A549 (cell line): ENCODE measurements around the gene DRD2. TPM values are rescaled to one million over a fixed set of nuclear protein-coding genes. Genes with fewer than 3 reads are reported as not detected.

ENCODE experiments used
- ATAC-seq, 2 experiments: fragments of 200-7000 bp in 1 of 2; fragments of >200 bp in 1 of 2; cut with Nextera tagmentation in 1 of 2; cut with Tn5 transposase in 1 of 2; 3 replicates each; pipeline versions ENCODE4 v1.8.0 to v1.9.1; 2018 to 2020; ENCODE audit warnings: mild to moderate bottlenecking in 1 of 2, moderate library complexity in 1 of 2
- CTCF ChIA-PET: fragments of 300-600 bp; sonication (Branson Sonifier 250); formaldehyde crosslinking; extraction: SDS; loops from one replicate; lab custom pipeline; 2021; ENCODE audit warnings: antibody characterized with exemption, inconsistent platforms; lab: Yijun Ruan, JAX
- POLR2A ChIA-PET: fragments of 350-600 bp; formaldehyde crosslinking; extraction: SDS; loops from one replicate; lab custom pipeline; 2021; ENCODE audit warnings: antibody characterized with exemption, inconsistent platforms; lab: Yijun Ruan, JAX
- DNase-seq, 2 experiments: peaks; one replicate each; pipeline versions ENCODE4 v3.0.0 to v3.0.0-alpha.2; 2011 to 2016; ENCODE audit warnings: low read depth in 1 of 2, low spot score in 1 of 2
- FAIRE-seq: peaks from 2 replicates; lab custom pipeline; 2011; peaks lifted over from hg19 to GRCh38; lab: Jason Lieb, UNC
- H3K27ac ChIP-seq, 2 experiments: fragments of >200 bp; sonication (Bioruptor Twin); formaldehyde crosslinking; 3 replicates each; pipeline ENCODE4 v1.5.1; 2016 to 2017
- H3K4me1 ChIP-seq: fragments of >200 bp; sonication (Bioruptor Twin); formaldehyde crosslinking; 3 replicates; pipeline ENCODE4 v1.6.1; 2016
- H3K4me2 ChIP-seq: fragments of >200 bp; sonication (Bioruptor Twin); formaldehyde crosslinking; 3 replicates; pipeline ENCODE4 v1.6.1; 2016
- H3K4me3 ChIP-seq: fragments of >200 bp; sonication (Bioruptor Twin); formaldehyde crosslinking; 3 replicates; pipeline ENCODE4 v1.5.1; 2016
- H3K9me3 ChIP-seq: fragments of >200 bp; sonication (Bioruptor Twin); formaldehyde crosslinking; 3 replicates; pipeline ENCODE4 v1.6.1; 2016
- ATOH8 ChIP-seq: fragments of 250-450 bp; sonication (Bioruptor Pico); IDR thresholded peaks from 2 replicates; pipeline ENCODE4 v1.5.0; 2020; ENCODE audit warnings: low read depth, mild to moderate bottlenecking, moderate library complexity
- CBX2 ChIP-seq: fragments of 200-600 bp; sonication (generic); IDR thresholded peaks from 2 replicates; pipeline ENCODE4 v1.6.1; 2016; ENCODE audit warnings: low read depth, mild to moderate bottlenecking, borderline replicate concordance
- CEBPB ChIP-seq, 2 experiments: fragments of >200 bp in 1 of 2; sonication (Bioruptor Twin) in 1 of 2; formaldehyde crosslinking in 1 of 2; IDR thresholded peaks; 2 replicates each; pipeline ENCODE4 v1.6.1; 2012 to 2016
- CHD2 ChIP-seq: fragments of 150-350 bp; IDR thresholded peaks from 2 replicates; pipeline ENCODE4 v1.6.1; 2014; ENCODE audit warnings: low read length; ENCODE audit not compliant: partially characterized antibody
- CHD4 ChIP-seq: fragments of 200-600 bp; sonication (generic); IDR thresholded peaks from 2 replicates; pipeline ENCODE4 v1.6.1; 2016; ENCODE audit warnings: antibody characterized with exemption, mild to moderate bottlenecking, borderline replicate concordance
- CTCF ChIP-seq: fragments of >200 bp; sonication (Bioruptor Twin); formaldehyde crosslinking; IDR thresholded peaks from 3 replicates; pipeline ENCODE4 v1.5.1; 2016
- E2F6 ChIP-seq: IDR thresholded peaks from 2 replicates; pipeline ENCODE4 v1.6.1; 2012; ENCODE audit warnings: low read depth, borderline replicate concordance
- EHMT2 ChIP-seq: fragments of 200-600 bp; sonication (generic); IDR thresholded peaks from 2 replicates; pipeline ENCODE4 v1.6.1; 2016; ENCODE audit warnings: antibody characterized with exemption, low read depth, mild to moderate bottlenecking, moderate library complexity
- FOSB ChIP-seq: fragments of 250-450 bp; sonication (Bioruptor Pico); IDR thresholded peaks from 2 replicates; pipeline ENCODE4 v1.5.0; 2020; ENCODE audit warnings: mild to moderate bottlenecking, moderate library complexity
- FOSL2 ChIP-seq, 2 experiments: fragments of 450-650 bp in 1 of 2; fragments of >200 bp in 1 of 2; sonication (Bioruptor Twin) in 1 of 2; formaldehyde crosslinking; IDR thresholded peaks; 2 replicates each; pipeline versions ENCODE4 v1.5.0 to v1.6.1; 2016 to 2020; ENCODE audit warnings: mild to moderate bottlenecking in 1 of 2, moderate library complexity in 1 of 2
- HOXB13 ChIP-seq: fragments of 250-450 bp; sonication (Bioruptor Pico); IDR thresholded peaks from 2 replicates; pipeline ENCODE4 v1.5.0; 2020; ENCODE audit warnings: low read depth, mild to moderate bottlenecking, moderate library complexity
- HOXB5 ChIP-seq: fragments of 250-450 bp; sonication (Bioruptor Pico); IDR thresholded peaks from 2 replicates; pipeline ENCODE4 v1.5.0; 2020; ENCODE audit warnings: mild to moderate bottlenecking, moderate library complexity
- KDM1A ChIP-seq: fragments of 200-600 bp; sonication (generic); IDR thresholded peaks from 2 replicates; pipeline ENCODE4 v1.6.1; 2016; ENCODE audit warnings: low read depth, mild to moderate bottlenecking
- MAFK ChIP-seq: fragments of 450-650 bp; IDR thresholded peaks from 2 replicates; pipeline ENCODE4 v1.6.1; 2014; ENCODE audit not compliant: partially characterized antibody
- MAX ChIP-seq: IDR thresholded peaks from 2 replicates; pipeline ENCODE4 v1.6.1; 2012
- MAZ ChIP-seq: fragments of 150-350 bp; IDR thresholded peaks from 2 replicates; pipeline ENCODE4 v1.6.1; 2014; ENCODE audit warnings: antibody characterized with exemption, low read depth, low read length, borderline replicate concordance
- POLR2AphosphoS2 ChIP-seq: conservative IDR thresholded peaks from 2 replicates; pipeline ENCODE4 v1.6.1; 2012; ENCODE audit warnings: low read length, improper control_type of control experiment, inconsistent platforms
- RARB ChIP-seq: fragments of 250-450 bp; sonication (Bioruptor Pico); IDR thresholded peaks from 2 replicates; pipeline ENCODE4 v1.8.0; 2021; ENCODE audit warnings: mild to moderate bottlenecking, moderate library complexity
- TFCP2L1 ChIP-seq: fragments of 250-450 bp; sonication (Bioruptor Pico); IDR thresholded peaks from 2 replicates; pipeline ENCODE4 v1.5.0; 2021; ENCODE audit warnings: mild to moderate bottlenecking
- TP53 ChIP-seq: fragments of 250-450 bp; sonication (Bioruptor Pico); IDR thresholded peaks from 2 replicates; pipeline ENCODE4 v1.5.0; 2021; ENCODE audit warnings: mild to moderate bottlenecking, moderate library complexity
- ZSCAN20 ChIP-seq: fragments of 250-450 bp; sonication (Bioruptor Pico); IDR thresholded peaks from 2 replicates; pipeline ENCODE4 v1.8.0; 2022; ENCODE audit warnings: mild to moderate bottlenecking, moderate library complexity
- WGBS: methylation state at CpG from one replicate; pipeline ENCODE4 v1.1.6; 2017; ENCODE audit errors: missing lambda C conversion rate; 5-methylcytosine and 5-hydroxymethylcytosine counted together
- polyA plus RNA-seq, 4 experiments: library from polyadenylated mRNA; depleted of rRNA in 3 of 4; stranded (reverse); fragments of >200 nt; fragmentation: RNase III in 1 of 4; extraction: RNeasy Plus Mini Kit Qiagen cat#74134 plus additional on column Dnase treatment in 1 of 4; gene quantifications; 2 replicates in 3 of 4; 3 replicates in 1 of 4; pipeline ENCODE4 v1.2.3, GENCODE V29; 2011 to 2017

Gene DRD2
- polyA plus RNA-seq, 2 of the 4 experiments (the other 2 are of a cell fraction): not detected

- CTCF ChIA-PET: no interaction called here
- Histone ChIP-seq H3K4me1 (no peaks in the 10 kb centered on the region), H3K4me3 (no peak overlapping the region), H3K4me2 (no peak overlapping the region), H3K27ac (no peak overlapping the region), H3K9me3 (no peaks in the 10 kb centered on the region)
- DNase-seq: no peak
- no peak for FAIRE-seq
- POLR2A ChIA-PET: no interaction called here
- TF ChIP-seq E2F6 (no peak), HOXB5 (no peak), EHMT2 (no peak), FOSL2 (IDR thresholded peaks at IDR 0.05) (no peak), FOSL2 (CRISPR knock-in tag; IDR thresholded peaks at IDR 0.05) (no peak), KDM1A (no peak), ZSCAN20 (CRISPR knock-in tag) (no peak), MAFK (no peak), MAZ (no peak), CEBPB (IDR thresholded peaks at IDR 0.05) (no peak), CHD2 (no peak)
- ATAC-seq: no peak
Measured at GRCh38 chr11:113488931-113489351, 13.7 kb upstream of the DRD2 start.

GRCh38 chr11:113487622-113488021 is 12.4 kb upstream of the DRD2 start:
- Histone ChIP-seq H3K9me3 (no peaks in the 10 kb centered on the region), H3K4me3 (no peak overlapping the region), H3K4me1 (no peaks in the 10 kb centered on the region), H3K27ac (no peak overlapping the region)
- FAIRE-seq: no peak
- 16% methylated on average over 4 of the region's 4 CpGs for WGBS
- DNase-seq: no peak
- CTCF ChIA-PET: interaction anchor here (0.6 kb wide), 1 partner anchor 286 kb away, joined by 3 read pairs; no protein-coding TSS in a partner anchor
- TF ChIP-seq MAFK (no peak), MAX (no peak), TFCP2L1 (CRISPR knock-in tag) (no peak), KDM1A (no peak), EHMT2 (no peak), CBX2 (no peak), RARB (no peak), CHD4 (no peak), CHD2 (no peak), POLR2AphosphoS2 (no peak), FOSB (CRISPR knock-in tag) (no peak), CTCF (no peak), ATOH8 (CRISPR knock-in tag) (no peak), TP53 (CRISPR knock-in tag) (no peak), E2F6 (no peak), HOXB13 (CRISPR knock-in tag) (no peak)
- TF ChIP-seq, all 56 proteins: peak for 0
- no peak overlapping the region for H3K4me2 ChIP-seq
- POLR2A ChIA-PET: no interaction called here
- ATAC-seq: no peak
